H1 (cell line): ENCODE measurements around the gene GPX6. TPM values are rescaled to one million over a fixed set of nuclear protein-coding genes. Genes with fewer than 3 reads are reported as not detected.

ENCODE experiments used
- CTCF ChIA-PET: fragments of 300-600 bp; sonication (Branson Sonifier 250); formaldehyde crosslinking; loops from one replicate; lab custom pipeline; 2021; ENCODE audit not compliant: partially characterized antibody; lab: Charles Lee
- POLR2A ChIA-PET: fragments of 300-600 bp; sonication (Branson Sonifier 250); formaldehyde crosslinking; loops from one replicate; lab custom pipeline; 2021; ENCODE audit warnings: inconsistent platforms; ENCODE audit not compliant: partially characterized antibody; lab: Charles Lee
- DNase-seq, 2 experiments: peaks; one replicate each; pipeline versions ENCODE4 v3.0.0 to v3.0.0-alpha.2; 2010 to 2022; ENCODE audit warnings: low spot score in 2 of 2, low read depth in 1 of 2, mixed read lengths in 1 of 2
- FAIRE-seq: peaks from 2 replicates; lab custom pipeline; 2011; peaks lifted over from hg19 to GRCh38; lab: Jason Lieb, UNC
- H2AFZ ChIP-seq: 2 replicates; pipeline ENCODE4 v1.8.1; 2012; ENCODE audit warnings: low read length, inconsistent platforms
- H2AK5ac ChIP-seq: 2 replicates; pipeline ENCODE4 v1.6.1; 2013; ENCODE audit warnings: low read depth, low read length
- H2BK120ac ChIP-seq: replicated peaks from 2 replicates; pipeline ENCODE3; 2013; ENCODE audit warnings: low read depth, low read length, inconsistent platforms
- H2BK12ac ChIP-seq: 2 replicates; pipeline ENCODE4 v1.6.1; 2013; ENCODE audit warnings: low read depth, low read length
- H2BK15ac ChIP-seq: 2 replicates; pipeline ENCODE4 v1.6.1; 2013; ENCODE audit warnings: low read length
- H2BK20ac ChIP-seq: 2 replicates; pipeline ENCODE4 v1.6.1; 2013; ENCODE audit warnings: low read length
- H2BK5ac ChIP-seq: 2 replicates; pipeline ENCODE4 v1.6.1; 2013; ENCODE audit warnings: low read depth, low read length
- H3K14ac ChIP-seq: 2 replicates; pipeline ENCODE4 v1.6.1; 2013; ENCODE audit warnings: inconsistent platforms; ENCODE audit not compliant: insufficient read length
- H3K18ac ChIP-seq: 2 replicates; pipeline ENCODE4 v1.6.1; 2013; ENCODE audit warnings: low read length; ENCODE audit errors: extremely low read depth
- H3K23ac ChIP-seq: 2 replicates; pipeline ENCODE4 v1.6.1; 2013; ENCODE audit warnings: inconsistent platforms; ENCODE audit not compliant: insufficient read length
- H3K23me2 ChIP-seq: 2 replicates; pipeline ENCODE4 v1.6.1; 2013; ENCODE audit warnings: low read depth, low read length
- H3K27ac ChIP-seq: 2 replicates; pipeline ENCODE4 v1.6.1; 2011; ENCODE audit warnings: low read depth, low read length, inconsistent platforms
- H3K27me3 ChIP-seq, 4 experiments: replicated peaks in 1 of 4; 1 replicate in 1 of 4; 2 replicates in 3 of 4; pipeline versions ENCODE4 v1.6.1 to v1.8.1; 2011 to 2013; ENCODE audit warnings: low read length in 3 of 4, mild to moderate bottlenecking in 3 of 4, inconsistent platforms in 2 of 4, mixed read lengths in 2 of 4, moderate library complexity in 1 of 4; ENCODE audit not compliant: control insufficient read depth in 3 of 4, insufficient read depth in 3 of 4; ENCODE audit errors: extremely low read depth in 1 of 4
- H3K36me3 ChIP-seq, 4 experiments: 2 replicates each; pipeline versions ENCODE4 v1.6.1 to v1.8.1; 2011 to 2013; ENCODE audit warnings: mild to moderate bottlenecking in 4 of 4, low read length in 3 of 4, moderate library complexity in 2 of 4, control low read depth in 1 of 4, inconsistent platforms in 1 of 4; ENCODE audit not compliant: insufficient read depth in 4 of 4, control insufficient read depth in 2 of 4
- H3K4ac ChIP-seq: replicated peaks from 2 replicates; pipeline ENCODE3; 2013; ENCODE audit warnings: low read length, low read depth, mixed read lengths, inconsistent platforms; ENCODE audit not compliant: insufficient read length
- H3K4me1 ChIP-seq, 4 experiments: replicated peaks in 1 of 4; 1 replicate in 1 of 4; 2 replicates in 3 of 4; pipeline versions ENCODE4 v1.6.1 to v1.8.1; 2011 to 2013; ENCODE audit warnings: low read length in 3 of 4, inconsistent platforms in 2 of 4, mixed read lengths in 1 of 4; ENCODE audit not compliant: insufficient read depth in 4 of 4, control insufficient read depth in 3 of 4
- H3K4me2 ChIP-seq, 2 experiments: 2 replicates each; pipeline versions ENCODE4 v1.6.1 to v1.8.1; 2011 to 2013; ENCODE audit warnings: low read depth in 2 of 2, low read length in 2 of 2, control low read depth in 1 of 2, inconsistent platforms in 1 of 2, mild to moderate bottlenecking in 1 of 2; ENCODE audit not compliant: insufficient read depth in 1 of 2
- H3K4me3 ChIP-seq, 4 experiments: fragments of 200-600, 300-600 bp in 1 of 4; sonication (generic), shearing (Covaris generic), sonication (Bioruptor Twin) in 1 of 4; 2 replicates each; pipeline versions ENCODE4 v1.5.1 to v1.8.1; 2011 to 2016; ENCODE audit warnings: low read length in 4 of 4, low read depth in 3 of 4, control low read depth in 2 of 4, inconsistent platforms in 2 of 4, mild to moderate bottlenecking in 2 of 4, mixed read lengths in 1 of 4, moderate library complexity in 1 of 4; ENCODE audit not compliant: insufficient read depth in 2 of 4; ENCODE audit errors: extremely low read depth in 1 of 4
- H3K56ac ChIP-seq: replicated peaks from 2 replicates; pipeline ENCODE3; 2013; ENCODE audit warnings: low read depth, mild to moderate bottlenecking, mixed read lengths, low read length, inconsistent platforms; ENCODE audit not compliant: insufficient read length
- H3K79me1 ChIP-seq: 2 replicates; pipeline ENCODE4 v1.6.1; 2013; ENCODE audit warnings: low read depth, low read length, control low read depth
- H3K79me2 ChIP-seq, 2 experiments: 2 replicates each; pipeline versions ENCODE4 v1.6.1 to v1.8.1; 2012 to 2013; ENCODE audit warnings: low read length in 2 of 2, mild to moderate bottlenecking in 2 of 2, inconsistent platforms in 1 of 2; ENCODE audit not compliant: insufficient read depth in 2 of 2, control insufficient read depth in 1 of 2
- H3K9ac ChIP-seq, 4 experiments: replicated peaks in 1 of 4; 1 replicate in 1 of 4; 2 replicates in 3 of 4; pipeline versions ENCODE4 v1.6.1 to v1.8.1; 2011 to 2013; ENCODE audit warnings: low read depth in 3 of 4, low read length in 3 of 4, control low read depth in 2 of 4, mild to moderate bottlenecking in 2 of 4, moderate library complexity in 2 of 4, inconsistent platforms in 1 of 4; ENCODE audit errors: extremely low read depth in 1 of 4
- H3K9me3 ChIP-seq, 2 experiments: 2 replicates each; pipeline versions ENCODE4 v1.6.1 to v1.8.1; 2012 to 2013; ENCODE audit warnings: mild to moderate bottlenecking in 2 of 2, moderate library complexity in 2 of 2, control low read depth in 1 of 2, inconsistent platforms in 1 of 2, low read depth in 1 of 2, low read length in 1 of 2, mixed read lengths in 1 of 2; ENCODE audit not compliant: insufficient read depth in 2 of 2
- H4K20me1 ChIP-seq, 2 experiments: replicated peaks in 1 of 2; 2 replicates each; pipeline versions ENCODE3 to v1.8.1; 2011 to 2013; ENCODE audit warnings: inconsistent platforms in 2 of 2, low read length in 2 of 2, mild to moderate bottlenecking in 1 of 2; ENCODE audit not compliant: insufficient read depth in 2 of 2, control insufficient read depth in 1 of 2
- H4K5ac ChIP-seq: 2 replicates; pipeline ENCODE4 v1.6.1; 2013; ENCODE audit warnings: low read length, low read depth, mixed read lengths, inconsistent platforms; ENCODE audit not compliant: insufficient read length
- H4K8ac ChIP-seq: 2 replicates; pipeline ENCODE4 v1.8.0; 2013; ENCODE audit warnings: mild to moderate bottlenecking, moderate library complexity, low read length, inconsistent platforms; ENCODE audit not compliant: insufficient read depth; ENCODE audit errors: extremely low read depth
- H4K91ac ChIP-seq: replicated peaks from 2 replicates; pipeline ENCODE3; 2013; ENCODE audit warnings: low read length, mixed read lengths, inconsistent platforms; ENCODE audit not compliant: insufficient read length
- CREB1 ChIP-seq: IDR thresholded peaks from 2 replicates; pipeline ENCODE4 v1.6.1; 2012; ENCODE audit warnings: inconsistent platforms
- POLR2A ChIP-seq, 2 experiments: IDR thresholded peaks; 1 replicate in 1 of 2; 2 replicates in 1 of 2; pipeline ENCODE4 v1.6.1; 2011; ENCODE audit warnings: low read depth in 2 of 2, low read length in 2 of 2, mild to moderate bottlenecking in 2 of 2; ENCODE audit errors: control extremely low read depth in 1 of 2
- SIRT6 ChIP-seq: IDR thresholded peaks from one replicate; pipeline ENCODE4 v1.7.1; 2012; ENCODE audit warnings: low read length, inconsistent platforms
- SP1 ChIP-seq: IDR thresholded peaks from 2 replicates; pipeline ENCODE4 v1.6.1; 2011; ENCODE audit warnings: low read depth, low read length
- WGBS, 2 experiments: shearing (Covaris generic) in 1 of 2; methylation state at CpG; one replicate each; pipeline versions ENCODE4 v1.1.6 to v1.1.7; 2013 to 2015; ENCODE audit warnings: low lambda C conversion rate in 2 of 2, mixed read lengths in 2 of 2, inconsistent platforms in 1 of 2, low coverage in 1 of 2, missing lambda C conversion rate in 1 of 2; ENCODE audit not compliant: insufficient replicate concordance in 2 of 2, insufficient coverage in 1 of 2, insufficient read length in 1 of 2; ENCODE audit errors: extremely low coverage in 1 of 2, missing lambda C conversion rate in 1 of 2; 5-methylcytosine and 5-hydroxymethylcytosine counted together
- polyA plus RNA-seq, 7 experiments: library from polyadenylated mRNA; depleted of rRNA in 3 of 7; stranded (reverse) in 5 of 7; unstranded in 2 of 7; fragments of >200 nt in 5 of 7; fragments of 200-250 nt in 2 of 7; gene quantifications; 1 replicate in 5 of 7; 2 replicates in 1 of 7; 4 replicates in 1 of 7; pipeline versions ENCODE4 v1.2.1 to v1.2.3, GENCODE V29; 2011 to 2013; ENCODE audit warnings: missing spikeins in 2 of 7, mixed read lengths in 2 of 7
- total RNA-seq: library from RNA; stranded (reverse); fragmentation: NEBNext Ultra II Directional; extraction: Animal tissue kit (Norgen Biotek cat#: 25700); gene quantifications from 2 replicates; pipeline ENCODE4 v1.2.1, GENCODE V29; 2021

GPX6 gene
- total and polyA plus RNA-seq, 2 of the 8 experiments (the other 6 are each of a cell fraction or from before 2014, with no cell fraction given), result not detected

DNA sequence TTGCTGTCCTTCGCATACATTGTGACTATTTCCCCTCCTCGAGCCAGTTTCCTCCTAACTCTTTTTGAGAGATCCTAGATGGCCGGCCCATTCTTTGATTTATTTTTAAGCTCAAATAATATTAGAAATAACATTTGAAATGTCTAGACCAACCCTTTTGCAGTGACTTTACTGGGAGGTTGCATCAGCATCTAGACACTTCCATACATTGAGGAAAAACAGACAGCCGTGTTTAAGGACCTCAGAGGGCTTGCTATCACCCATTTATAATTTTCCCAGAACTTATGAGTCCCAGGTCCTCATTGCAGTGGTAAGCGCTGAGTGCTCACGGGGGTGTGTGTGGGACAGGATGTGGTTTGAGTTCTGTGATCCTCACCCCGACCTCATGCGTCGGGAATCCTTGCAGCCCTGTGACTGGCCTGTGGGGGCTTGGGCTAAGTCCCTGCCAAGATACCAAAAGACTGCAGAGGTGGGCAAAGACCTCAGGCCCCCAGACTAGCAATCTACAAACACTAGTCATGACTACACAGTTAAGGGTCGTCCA is 10.0 kb upstream of the GPX6 start, which contains the start of gene GPX5:
Gene GPX5 (plus strand): TSS at position 386 of the 544 bp plus-strand sequence. CDS start 133 bp downstream, at position 519.
- Histone ChIP-seq H2AFZ (peak within 1 kb of the TSS; percentile 66; the same call in 1 of the 2 replicates), H2AK5ac (no peak within 1 kb of the TSS), H3K27me3 (peaks cover 0 to 1% (median 0%) of the 10 kb centered on the region in 4 experiments; a peak in 1 of 7 replicates), H2BK12ac (no peak within 1 kb of the TSS), H4K8ac (no peak within 1 kb of the TSS), H3K4ac (no peak within 1 kb of the TSS), H2BK5ac (no peak within 1 kb of the TSS), H3K27ac (no peak within 1 kb of the TSS), H4K20me1 (no peaks in the 10 kb centered on the region), H3K9ac (no peak within 1 kb of the TSS), H3K79me1 (no peaks in the 10 kb centered on the region), H3K4me1 (peaks cover 0 to under 1% (median 0%) of the 10 kb centered on the region in 4 experiments; a peak in 1 of 7 replicates), H4K5ac (no peak within 1 kb of the TSS), H3K4me2 (no peak within 1 kb of the TSS), H3K9me3 (no peaks in the 10 kb centered on the region), H3K23me2 (no peaks in the 10 kb centered on the region), H4K91ac (no peak within 1 kb of the TSS), H3K79me2 (no peaks in the 10 kb centered on the region), H2BK20ac (no peak within 1 kb of the TSS), H3K36me3 (no peaks in the 10 kb centered on the region), H2BK15ac (no peak within 1 kb of the TSS), H3K56ac (no peak within 1 kb of the TSS), H3K14ac (no peak within 1 kb of the TSS), H3K18ac (no peak within 1 kb of the TSS), H2BK120ac (no peak within 1 kb of the TSS), H3K4me3 (no peak within 1 kb of the TSS), H3K23ac (no peak within 1 kb of the TSS)
- ChIA-PET POLR2A (interaction anchor here (1.3 kb wide), 1 partner anchor 12 kb away, joined by 4 read pairs; no protein-coding TSS in a partner anchor), CTCF (interaction anchor here (0.6 to 1.2 kb wide), 2 partner anchors 20 to 159 kb away, joined by 3 read pairs; no protein-coding TSS in a partner anchor)
- 84% methylated on average over 10 of the region's 10 CpGs; no CpG with 5 or more reads in 1 of the 2 experiments for WGBS, 2 experiments
- no peak for FAIRE-seq
- DNase-seq, result no peak
- no peak for TF ChIP-seq SIRT6
- TF ChIP-seq CREB1, result no peak
- no peak for TF ChIP-seq SP1
- TF ChIP-seq POLR2A (IDR thresholded peaks at IDR 0.05; ENCODE audit: control extremely low read depth in 1 of 2, low read depth in 2 of 2, low read length in 2 of 2), result no peak
